Measurements from ENCODE around the gene LYST.

GRCh38 chr1:235901461-235901860 lies 34.8 kb upstream of the LYST start:
- TF ChIP-seq CTCF (IDR thresholded peaks at IDR 0.05; ENCODE audit: insufficient read depth, low read length, poor library complexity, severe bottlenecking): no peak
- no peak for TF ChIP-seq EZH2phosphoT487 (conservative IDR thresholded peaks at IDR 0.05; ENCODE audit: low read length)
